GM12878 (cell line): ENCODE measurements around the gene ECM1. TPM values are rescaled to one million over a fixed set of nuclear protein-coding genes. Genes with fewer than 3 reads are reported as not detected.

Source experiments
- ATAC-seq: fragments of 200-7000 bp; cut with Tn5 transposase; 3 replicates; pipeline ENCODE4 v1.9.1; 2020; ENCODE audit warnings: mild to moderate bottlenecking, moderate library complexity
- BruUV-seq: library from RNA; stranded (reverse); fragments of 400-500 nt; replicated peaks from 2 replicates; lab custom pipeline; 2021; lab: Mats Ljungman, UMichigan
- CTCF ChIA-PET: fragments of 300-600 bp; sonication (Branson Sonifier 250); formaldehyde crosslinking; extraction: SDS; loops from one replicate; lab custom pipeline; 2021; ENCODE audit warnings: inconsistent platforms; lab: Yijun Ruan, JAX
- POLR2A ChIA-PET: fragments of 350-600 bp; formaldehyde crosslinking; extraction: SDS; loops from one replicate; lab custom pipeline; 2021; ENCODE audit warnings: inconsistent platforms; lab: Charles Lee
- RAD21 ChIA-PET: fragments of 300-600 bp; sonication (Branson Sonifier 250); formaldehyde crosslinking; loops from one replicate; lab custom pipeline; 2023; ENCODE audit warnings: antibody characterized with exemption; ENCODE audit not compliant: unreplicated experiment; lab: Charles Lee
- SMC1A ChIA-PET: fragments of 300-600 bp; sonication (Branson Sonifier 250); formaldehyde crosslinking; loops from one replicate; lab custom pipeline; 2023; ENCODE audit not compliant: unreplicated experiment, uncharacterized antibody; lab: Charles Lee
- DNase-seq: peaks from one replicate; pipeline ENCODE4 v3.0.0-alpha.2; 2011; ENCODE audit warnings: low read depth, low spot score
- FAIRE-seq: peaks from 3 replicates; lab custom pipeline; 2011; peaks lifted over from hg19 to GRCh38; lab: Jason Lieb, UNC
- H2AFZ ChIP-seq: 2 replicates; pipeline ENCODE4 v1.6.0; 2011; ENCODE audit warnings: low read depth, low read length, control low read depth; ENCODE audit not compliant: control insufficient read depth
- H3K27ac ChIP-seq: 2 replicates; pipeline ENCODE4 v1.5.1; 2011; ENCODE audit warnings: control low read depth; ENCODE audit not compliant: control insufficient read depth, insufficient read depth
- H3K27me3 ChIP-seq, 2 experiments: replicated peaks in 1 of 2; 2 replicates each; pipeline versions ENCODE4 v1.6.0 to v1.6.1; 2011; ENCODE audit warnings: low read length in 1 of 2; ENCODE audit not compliant: control insufficient read depth in 2 of 2, insufficient read depth in 2 of 2
- H3K36me3 ChIP-seq, 2 experiments: 2 replicates each; pipeline ENCODE4 v1.5.1; 2011; ENCODE audit warnings: low read length in 1 of 2; ENCODE audit not compliant: control insufficient read depth in 2 of 2, insufficient read depth in 2 of 2
- H3K4me1 ChIP-seq: 2 replicates; pipeline ENCODE4 v1.6.1; 2011; ENCODE audit warnings: mild to moderate bottlenecking, low read length, moderate library complexity, mixed read lengths; ENCODE audit not compliant: control insufficient read depth, insufficient read depth
- H3K4me2 ChIP-seq: 2 replicates; pipeline ENCODE4 v1.6.0; 2011; ENCODE audit warnings: control low read depth; ENCODE audit not compliant: control insufficient read depth, insufficient read depth
- H3K4me3 ChIP-seq: fragments of 200-600 bp; sonication (generic); 2 replicates; pipeline ENCODE4 v1.5.1; 2016
- H3K79me2 ChIP-seq: 2 replicates; pipeline ENCODE4 v1.6.0; 2011; ENCODE audit warnings: low read length; ENCODE audit not compliant: control insufficient read depth, insufficient read depth
- H3K9ac ChIP-seq: 2 replicates; pipeline ENCODE4 v1.8.0; 2011; ENCODE audit warnings: low read length, control low read depth, mixed read lengths; ENCODE audit not compliant: control insufficient read depth, insufficient read depth
- H3K9me3 ChIP-seq: replicated peaks from 3 replicates; pipeline ENCODE4 v1.5.1; 2011; ENCODE audit warnings: mild to moderate bottlenecking, low read length; ENCODE audit not compliant: control insufficient read depth, insufficient read depth
- H4K20me1 ChIP-seq: 2 replicates; pipeline ENCODE4 v1.6.0; 2011; ENCODE audit not compliant: control insufficient read depth, insufficient read depth
- JUNB ChIP-seq: IDR thresholded peaks from 2 replicates; pipeline ENCODE4 v1.6.1; 2016; ENCODE audit warnings: antibody characterized with exemption, mild to moderate bottlenecking
- NFIC ChIP-seq: IDR thresholded peaks from 2 replicates; pipeline ENCODE4 v1.6.1; 2012; ENCODE audit warnings: low read depth, mild to moderate bottlenecking, inconsistent platforms, low read length, moderate library complexity
- POLR2A ChIP-seq: IDR thresholded peaks from 2 replicates; pipeline ENCODE4 v1.6.1; 2011; ENCODE audit warnings: low read depth, mild to moderate bottlenecking, low read length
- RELA ChIP-seq: fragments of 450-650 bp; IDR thresholded peaks from 2 replicates; pipeline ENCODE4 v1.8.0; 2014; ENCODE audit warnings: borderline replicate concordance; ENCODE audit not compliant: partially characterized antibody
- SREBF1 ChIP-seq: IDR thresholded peaks from 2 replicates; pipeline ENCODE4 v1.6.1; 2012; ENCODE audit warnings: mild to moderate bottlenecking, low read length
- WGBS: methylation state at CpG from one replicate; pipeline ENCODE4 v1.1.6; 2016; ENCODE audit warnings: low lambda C conversion rate; ENCODE audit not compliant: insufficient replicate concordance, insufficient coverage; ENCODE audit errors: missing lambda C conversion rate; 5-methylcytosine and 5-hydroxymethylcytosine counted together
- in situ Hi-C: fragments of 300-500 bp; cut with MboI; formaldehyde crosslinking; loops from 9 replicates; pipeline ENCODE4 v1.14.3; 2018; ENCODE audit warnings: mixed read lengths
- intact Hi-C: fragments of 100-400 bp; cut with micrococcal nuclease; formaldehyde crosslinking; loops from one replicate; pipeline ENCODE4 v1.14.2; 2022; ENCODE audit not compliant: unreplicated experiment
- polyA plus RNA-seq, 11 experiments: library from polyadenylated mRNA; depleted of rRNA in 4 of 11; unstranded in 6 of 11; stranded (reverse) in 5 of 11; fragments of >200 nt; fragmentation: Nextera tagmentation in 4 of 11; fragmentation: Illumina TruSeq in 1 of 11; extraction: Ambion mirVana in 4 of 11; extraction: Trizol in 1 of 11; gene quantifications; 1 replicate in 1 of 11; 2 replicates in 10 of 11; pipeline versions ENCODE4 v1.2.1 to v1.2.3, GENCODE V29; 2011 to 2016; ENCODE audit warnings: inconsistent platforms in 2 of 11, missing spikeins in 2 of 11, low read depth in 1 of 11
- total RNA-seq, 4 experiments: library from RNA; depleted of rRNA in 3 of 4; stranded (reverse); fragments of >200 nt in 3 of 4; fragmentation: Illumina TruSeq in 1 of 4; extraction: Trizol in 1 of 4; gene quantifications; 2 replicates each; pipeline versions ENCODE4 v1.2.1 to v1.2.3, GENCODE V29; 2013 to 2021

ECM1 gene
- total and polyA plus RNA-seq, 10 of the 15 experiments (the other 5 are each of a cell fraction or from before 2014, with no cell fraction given): 0.06 to 1.3 (median 0.60) TPM

DNA sequence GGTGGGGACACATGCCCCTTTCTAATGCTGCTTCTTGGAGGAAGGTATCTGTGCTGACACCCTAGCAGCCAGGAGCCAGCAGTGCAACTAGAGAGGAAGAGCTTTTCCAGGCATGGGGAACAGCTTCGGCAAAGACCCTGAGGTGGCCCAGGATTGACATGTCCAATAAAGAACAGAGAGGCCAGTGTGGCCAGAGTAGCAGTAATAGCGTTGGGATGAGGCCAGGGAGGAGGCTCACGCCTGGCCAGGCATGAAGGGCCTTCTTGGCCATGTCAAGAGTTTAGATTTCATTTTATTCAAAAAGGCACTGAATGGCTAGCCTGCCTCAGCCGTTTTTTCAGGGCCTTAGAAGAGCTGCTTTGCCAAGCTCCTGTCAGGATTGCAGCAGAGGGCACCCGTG is 25.0 kb downstream of the ECM1 start:
- no peak for TF ChIP-seq RELA
- ChIA-PET RAD21 (interaction anchor here (0.7 to 2.7 kb wide), 5 partner anchors 15 to 67 kb away, joined by 3 to 8 read pairs (median 4); partner anchors contain the start of gene FALEC), POLR2A (interaction anchor here (0.6 to 0.8 kb wide), 3 partner anchors 92 to 202 kb away, joined by 3 read pairs; no protein-coding TSS in a partner anchor), CTCF (interaction anchor here (0.6 to 3.0 kb wide), 27 partner anchors 9 to 462 kb away, joined by 3 to 36 read pairs (median 4); partner anchors contain the start of gene FALEC), SMC1A (interaction anchor here (0.7 to 5.9 kb wide), 5 partner anchors 17 to 277 kb away, joined by 3 to 26 read pairs (median 7); partner anchors contain the start of gene FALEC)
- Histone ChIP-seq H3K9me3 (no peaks in the 10 kb centered on the region), H3K79me2 (no peaks in the 10 kb centered on the region), H3K4me1 (no peaks in the 10 kb centered on the region; the same call in 1 of the 2 replicates), H2AFZ (no peak overlapping the region), H3K9ac (no peak overlapping the region), H3K27me3 (no peaks in the 10 kb centered on the region), H3K36me3 (no peaks in the 10 kb centered on the region), H4K20me1 (no peaks in the 10 kb centered on the region), H3K4me3 (no peak overlapping the region), H3K27ac (no peak overlapping the region), H3K4me2 (no peak overlapping the region)
- in situ Hi-C loops (no loop called here), intact Hi-C loops (loop anchor here (1.0 to 5.0 kb wide), 2 partner anchors 69 to 276 kb away; partner anchors contain the start of gene CA14)
- ATAC-seq: no peak
- no TSS peak for BruUV-seq
- no peak for FAIRE-seq
- no peak for DNase-seq
- 20% methylated on average over 5 of the region's 5 CpGs for WGBS

DNA sequence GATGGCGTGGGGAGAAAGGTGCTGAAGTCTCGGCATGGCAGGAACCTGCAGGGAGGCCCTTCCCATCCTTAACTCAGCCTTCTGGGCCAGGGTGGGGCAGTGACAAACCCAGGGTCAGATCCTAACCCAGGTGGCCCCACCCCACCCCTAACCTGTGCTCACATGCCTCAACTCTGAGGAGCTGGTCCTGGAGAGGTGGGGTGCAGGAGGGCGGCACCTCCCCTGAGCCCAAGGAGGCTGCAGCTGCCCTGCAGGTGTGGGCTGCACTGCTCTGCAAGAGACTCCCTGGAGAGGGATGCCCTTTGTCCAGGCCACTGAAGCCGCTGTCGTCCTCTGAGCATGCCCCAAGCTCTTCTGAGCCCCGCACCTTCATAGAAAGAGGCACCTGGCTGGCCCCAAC is 26.1 kb downstream of the ECM1 start:
- no peaks in the 10 kb centered on the region for H3K36me3 ChIP-seq
- POLR2A ChIA-PET: interaction anchor here (0.5 to 0.7 kb wide), 2 partner anchors 59 to 879 kb away, joined by 3 to 6 read pairs; no protein-coding TSS in a partner anchor
- H3K9ac ChIP-seq: no peak overlapping the region
- intact Hi-C loops: loop anchor here (5.0 kb wide), 1 partner anchor 277 kb away; the partner anchor contains the start of gene CA14
- no peak for FAIRE-seq
- no peak overlapping the region for H3K4me2 ChIP-seq
- 72% methylated on average over 6 of the region's 6 CpGs for WGBS
- no peaks in the 10 kb centered on the region for H3K27me3 ChIP-seq
- in situ Hi-C loops: no loop called here
- no peak overlapping the region for H3K4me3 ChIP-seq
- no peak for DNase-seq
- TF ChIP-seq SREBF1: no peak
- TF ChIP-seq RELA: no peak
- TF ChIP-seq JUNB: no peak
- TF ChIP-seq POLR2A: no peak
- TF ChIP-seq NFIC: no peak
- no peaks in the 10 kb centered on the region for H3K9me3 ChIP-seq
- BruUV-seq: no TSS peak
- no peaks in the 10 kb centered on the region for H3K79me2 ChIP-seq
- SMC1A ChIA-PET: interaction anchor here (0.7 to 5.9 kb wide), 3 partner anchors 18 to 278 kb away, joined by 3 to 26 read pairs (median 9); partner anchors contain the start of gene FALEC
- no peak overlapping the region for H3K27ac ChIP-seq
- no peak overlapping the region for H2AFZ ChIP-seq
- no peaks in the 10 kb centered on the region for H4K20me1 ChIP-seq
- ATAC-seq: no peak
- RAD21 ChIA-PET: no interaction called here
- H3K4me1 ChIP-seq: no peaks in the 10 kb centered on the region; the same call in 1 of the 2 replicates
- CTCF ChIA-PET: interaction anchor here (1.1 to 2.2 kb wide), 7 partner anchors 18 to 278 kb away, joined by 3 to 13 read pairs (median 4); no protein-coding TSS in a partner anchor
